Fibroblast of pulmonary artery (primary cell): ENCODE measurements around the gene NR2F1-AS1.
A peak's percentile ranks its signal among the peaks of the same experiment; 100 is the strongest.

Experiments
- DNase-seq: peaks from one replicate; pipeline ENCODE4 v3.0.0-alpha.2; 2010; ENCODE audit warnings: low read depth
- H3K4me3 ChIP-seq: replicated peaks from 2 replicates; pipeline ENCODE4 v1.5.1; 2011; ENCODE audit warnings: low read depth, mild to moderate bottlenecking, control low read depth, low read length, moderate library complexity
- TF ChIP-seq, protein P1 (sequence below): IDR thresholded peaks from 2 replicates; pipeline ENCODE4 v1.5.1; 2011; ENCODE audit warnings: mild to moderate bottlenecking, control low read depth, low read length, inconsistent platforms; ENCODE audit errors: missing control alignments

The NR2F1-AS1 gene

DNA sequence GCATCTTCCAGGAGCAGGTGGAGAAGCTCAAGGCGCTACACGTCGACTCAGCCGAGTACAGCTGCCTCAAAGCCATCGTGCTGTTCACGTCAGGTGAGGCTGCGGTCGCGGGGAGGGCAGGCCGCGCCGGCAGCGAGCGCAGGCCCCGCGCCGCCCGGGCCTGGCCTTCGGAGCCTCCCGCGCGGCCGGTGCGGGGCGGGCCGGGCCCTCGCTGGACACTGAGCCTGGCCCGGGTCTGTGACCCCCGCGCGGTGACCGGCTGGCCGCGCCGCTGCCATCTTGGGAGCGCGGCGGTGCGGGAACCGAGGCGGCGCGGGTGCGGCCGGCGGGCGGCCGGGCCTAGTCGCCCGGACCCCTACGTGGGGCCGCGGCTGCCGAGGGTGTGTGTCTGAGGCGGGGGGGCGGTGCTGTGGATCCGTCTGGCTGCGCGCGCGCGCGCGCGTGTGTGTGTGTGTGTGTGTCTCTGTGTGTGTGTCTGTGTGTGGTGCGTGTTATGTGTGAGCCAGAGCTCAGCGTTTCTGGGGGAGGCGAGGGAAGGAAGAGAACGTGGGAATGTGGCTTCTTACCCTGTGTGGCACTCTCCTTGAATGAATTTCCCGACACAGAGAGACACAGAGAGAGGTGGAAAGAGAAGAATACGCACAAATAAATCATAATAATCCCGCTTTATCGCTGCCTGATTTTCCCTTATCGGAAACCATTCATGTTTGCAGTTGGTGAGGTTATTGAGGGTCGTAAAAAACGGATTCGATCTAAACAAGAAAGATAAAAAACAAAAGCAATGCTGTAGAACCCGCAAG is 7.5 kb upstream of the NR2F1-AS1 start:
- TF ChIP-seq, protein P1, sequence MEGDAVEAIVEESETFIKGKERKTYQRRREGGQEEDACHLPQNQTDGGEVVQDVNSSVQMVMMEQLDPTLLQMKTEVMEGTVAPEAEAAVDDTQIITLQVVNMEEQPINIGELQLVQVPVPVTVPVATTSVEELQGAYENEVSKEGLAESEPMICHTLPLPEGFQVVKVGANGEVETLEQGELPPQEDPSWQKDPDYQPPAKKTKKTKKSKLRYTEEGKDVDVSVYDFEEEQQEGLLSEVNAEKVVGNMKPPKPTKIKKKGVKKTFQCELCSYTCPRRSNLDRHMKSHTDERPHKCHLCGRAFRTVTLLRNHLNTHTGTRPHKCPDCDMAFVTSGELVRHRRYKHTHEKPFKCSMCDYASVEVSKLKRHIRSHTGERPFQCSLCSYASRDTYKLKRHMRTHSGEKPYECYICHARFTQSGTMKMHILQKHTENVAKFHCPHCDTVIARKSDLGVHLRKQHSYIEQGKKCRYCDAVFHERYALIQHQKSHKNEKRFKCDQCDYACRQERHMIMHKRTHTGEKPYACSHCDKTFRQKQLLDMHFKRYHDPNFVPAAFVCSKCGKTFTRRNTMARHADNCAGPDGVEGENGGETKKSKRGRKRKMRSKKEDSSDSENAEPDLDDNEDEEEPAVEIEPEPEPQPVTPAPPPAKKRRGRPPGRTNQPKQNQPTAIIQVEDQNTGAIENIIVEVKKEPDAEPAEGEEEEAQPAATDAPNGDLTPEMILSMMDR, result no peak
- peak; percentile 56 for DNase-seq
- peak overlapping the region; percentile 89 for H3K4me3 ChIP-seq

DNA sequence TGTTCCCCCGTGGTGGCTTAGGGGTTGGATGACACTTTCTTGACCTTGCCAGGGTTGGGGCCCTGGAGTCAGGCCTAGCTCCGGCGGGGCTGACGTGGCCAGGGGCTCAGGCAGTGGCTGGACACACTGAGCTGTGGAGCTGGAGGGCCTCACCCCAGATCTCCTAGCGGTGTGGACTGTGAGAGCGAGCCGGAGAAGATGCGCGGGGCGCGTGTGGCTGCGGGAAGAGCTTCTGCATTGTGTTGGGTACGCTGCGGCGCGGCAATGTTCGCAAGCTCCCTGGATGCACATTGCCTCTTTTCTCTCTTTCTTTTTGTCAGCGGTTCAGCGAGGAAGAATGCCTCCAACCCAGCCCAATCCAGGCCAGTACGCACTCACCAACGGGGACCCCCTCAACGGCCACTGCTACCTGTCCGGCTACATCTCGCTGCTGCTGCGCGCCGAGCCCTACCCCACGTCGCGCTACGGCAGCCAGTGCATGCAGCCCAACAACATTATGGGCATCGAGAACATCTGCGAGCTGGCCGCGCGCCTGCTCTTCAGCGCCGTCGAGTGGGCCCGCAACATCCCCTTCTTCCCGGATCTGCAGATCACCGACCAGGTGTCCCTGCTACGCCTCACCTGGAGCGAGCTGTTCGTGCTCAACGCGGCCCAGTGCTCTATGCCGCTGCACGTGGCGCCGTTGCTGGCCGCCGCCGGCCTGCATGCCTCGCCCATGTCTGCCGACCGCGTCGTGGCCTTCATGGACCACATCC is 6.8 kb upstream of the NR2F1-AS1 start:
- TF ChIP-seq, protein P1, result no peak
- no peak for DNase-seq
- H3K4me3 ChIP-seq, result peak overlapping the region; percentile 89

DNA sequence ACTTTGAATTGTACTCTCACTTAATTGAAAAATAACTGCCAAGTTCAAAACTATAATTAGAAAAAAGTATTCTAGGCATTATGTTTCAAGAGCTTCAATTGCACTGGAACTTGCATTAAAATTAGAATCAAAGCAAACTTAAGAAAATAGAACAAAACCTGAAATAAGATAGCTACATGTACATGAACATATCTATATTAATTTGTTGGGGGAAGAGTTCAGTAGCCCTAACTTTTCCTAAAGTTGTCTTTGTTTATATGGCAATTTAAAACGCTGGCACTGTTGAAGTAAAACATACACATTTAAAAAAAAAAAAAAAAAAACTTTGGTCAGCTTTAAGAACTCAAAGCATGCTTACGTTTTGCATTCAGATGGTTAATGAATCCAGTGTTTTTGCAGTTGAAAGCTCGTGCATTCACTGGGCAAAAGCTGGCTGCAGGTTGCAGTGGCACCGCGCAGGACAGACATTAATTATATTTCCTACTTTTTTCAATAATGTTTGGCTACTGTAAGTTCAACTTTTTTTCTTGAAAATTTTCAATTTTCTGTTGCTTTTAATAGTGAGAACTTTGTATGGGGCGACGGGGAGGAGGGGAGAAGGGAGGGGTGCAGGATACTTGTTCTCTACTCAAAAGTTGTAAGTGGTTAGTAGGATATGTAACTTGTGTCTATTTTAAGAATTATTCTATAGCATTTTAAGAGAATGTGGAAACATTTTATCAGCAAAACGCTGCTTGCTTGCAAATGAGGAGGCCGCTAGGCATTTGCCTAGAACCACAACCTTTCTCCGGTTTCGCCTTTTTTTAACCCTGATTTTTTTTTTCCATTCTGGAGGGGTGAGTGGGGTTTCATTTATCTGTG is 5.9 kb upstream of the NR2F1-AS1 start:
- no peak for DNase-seq
- TF ChIP-seq, protein P1, result no peak
- peak overlapping the region; percentile 89 for H3K4me3 ChIP-seq

DNA sequence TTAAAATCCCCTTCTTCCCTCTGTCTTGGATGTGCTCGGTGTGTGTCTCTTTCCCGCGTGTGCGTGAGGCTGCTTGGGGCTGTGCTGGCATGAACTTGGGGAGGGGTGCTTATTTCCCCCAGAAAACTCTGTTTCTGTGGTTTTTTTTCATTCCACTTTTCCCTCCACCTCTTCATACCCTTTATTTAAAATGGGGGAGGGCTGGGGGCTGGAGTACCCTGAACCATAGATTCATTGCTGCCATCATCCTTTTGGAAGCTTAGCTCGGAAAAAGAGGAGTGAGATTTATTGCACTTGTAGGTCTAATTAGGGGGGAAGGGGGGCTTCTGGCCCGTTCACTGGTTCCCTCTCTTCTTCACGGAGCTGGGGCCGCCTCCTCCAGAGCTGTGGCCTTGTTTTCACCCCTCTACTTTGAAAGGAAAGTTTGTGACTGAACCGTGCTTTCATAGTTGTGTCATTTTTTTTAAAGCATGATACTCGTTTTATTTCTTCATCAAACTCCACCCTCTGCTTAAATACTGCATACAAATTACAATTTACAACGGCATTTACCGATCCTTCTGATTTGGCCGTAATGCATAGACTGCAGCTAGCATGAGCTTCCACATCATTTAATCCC is 4.9 kb upstream of the NR2F1-AS1 start:
- no peak for DNase-seq
- peak overlapping the region; percentile 89 for H3K4me3 ChIP-seq
- TF ChIP-seq, protein P1, result no peak

DNA sequence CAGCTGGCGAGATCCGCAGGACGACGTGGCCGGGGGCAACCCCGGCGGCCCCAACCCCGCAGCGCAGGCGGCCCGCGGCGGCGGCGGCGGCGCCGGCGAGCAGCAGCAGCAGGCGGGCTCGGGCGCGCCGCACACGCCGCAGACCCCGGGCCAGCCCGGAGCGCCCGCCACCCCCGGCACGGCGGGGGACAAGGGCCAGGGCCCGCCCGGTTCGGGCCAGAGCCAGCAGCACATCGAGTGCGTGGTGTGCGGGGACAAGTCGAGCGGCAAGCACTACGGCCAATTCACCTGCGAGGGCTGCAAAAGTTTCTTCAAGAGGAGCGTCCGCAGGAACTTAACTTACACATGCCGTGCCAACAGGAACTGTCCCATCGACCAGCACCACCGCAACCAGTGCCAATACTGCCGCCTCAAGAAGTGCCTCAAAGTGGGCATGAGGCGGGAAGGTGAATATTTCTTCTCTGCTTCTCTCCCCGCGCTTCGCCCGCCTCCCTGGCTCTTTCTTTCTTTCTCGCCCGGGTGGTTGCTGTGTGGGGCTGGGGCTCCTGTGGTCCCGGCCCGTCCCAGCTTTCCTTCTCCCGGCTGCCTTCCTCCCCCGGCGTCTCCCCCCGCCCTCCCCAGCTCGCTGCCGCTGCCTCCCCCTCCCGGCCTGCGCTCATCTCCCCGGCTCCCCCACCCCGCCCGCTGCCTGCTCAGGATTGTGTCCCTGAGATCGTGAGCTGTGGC is 4.2 kb upstream of the NR2F1-AS1 start:
- peak overlapping the region; percentile 89 for H3K4me3 ChIP-seq
- no peak for DNase-seq
- TF ChIP-seq, protein P1, result no peak

DNA sequence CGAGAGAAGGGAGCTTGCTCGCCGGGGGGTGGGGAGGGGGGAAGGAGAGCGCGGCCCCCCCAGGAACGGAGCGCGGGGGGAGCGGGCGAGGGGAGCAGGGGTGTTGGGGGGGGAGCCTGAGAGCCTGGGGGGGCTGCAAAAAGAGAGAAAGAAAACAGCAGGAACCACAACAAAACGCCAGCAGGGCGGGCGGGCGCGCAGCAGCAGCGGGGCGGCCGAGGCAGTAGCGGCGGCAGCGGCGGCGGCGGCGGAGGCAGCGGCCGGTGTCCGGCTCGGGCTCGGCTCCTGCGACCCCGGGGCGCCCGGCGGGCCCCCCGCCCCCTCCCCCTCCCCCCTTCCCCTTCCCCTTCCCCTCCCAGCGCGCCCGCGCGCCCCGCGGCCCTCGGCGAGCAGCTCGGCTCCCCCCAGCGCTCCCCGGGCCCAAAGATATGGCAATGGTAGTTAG is 3.6 kb upstream of the NR2F1-AS1 start:
- TF ChIP-seq, protein P1, result no peak
- DNase-seq, result no peak
- H3K4me3 ChIP-seq, result peak overlapping the region; percentile 89
